ENCODE data around the gene SLC44A4.
"Not testable (repeated sequence)": the region's sequence is repeated elsewhere in the genome, so short reads cannot be mapped to it uniquely, and the experiment has no call there.

DNA sequence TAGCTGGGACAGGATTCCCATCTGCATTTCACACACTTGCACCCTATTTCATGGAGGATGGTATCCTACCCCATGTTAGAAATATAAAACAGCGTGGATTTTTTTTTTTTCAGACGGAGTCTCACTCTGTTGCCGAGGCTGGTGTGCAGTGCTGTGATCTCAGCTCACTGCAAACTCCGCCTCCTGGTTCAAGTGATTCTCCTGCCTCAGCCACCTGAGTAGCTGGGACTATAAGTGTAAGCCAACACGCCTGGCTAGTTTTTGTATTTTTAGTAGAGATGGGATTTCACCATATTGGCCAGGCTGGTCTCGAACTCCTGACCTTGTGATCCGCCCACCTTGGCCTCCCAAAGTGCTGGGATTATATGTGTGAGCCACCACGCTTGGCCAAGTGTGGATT lies 21.0 kb downstream of the SLC44A4 start:
- TF ChIP-seq CTCF (IDR thresholded peaks at IDR 0.05; ENCODE audit: low read depth, low read length); EZH2phosphoT487 (IDR thresholded peaks at IDR 0.05; ENCODE audit: low read depth): not testable (repeated sequence)

Data from OCI-LY3 (cell line).